ENCODE measurements around the gene CHAC1. TPM values are rescaled to one million over a fixed set of nuclear protein-coding genes. Genes with fewer than 3 reads are reported as not detected.

CHAC1 gene, protein sequence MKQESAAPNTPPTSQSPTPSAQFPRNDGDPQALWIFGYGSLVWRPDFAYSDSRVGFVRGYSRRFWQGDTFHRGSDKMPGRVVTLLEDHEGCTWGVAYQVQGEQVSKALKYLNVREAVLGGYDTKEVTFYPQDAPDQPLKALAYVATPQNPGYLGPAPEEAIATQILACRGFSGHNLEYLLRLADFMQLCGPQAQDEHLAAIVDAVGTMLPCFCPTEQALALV
- total RNA-seq (0.42 TPM), polyA plus RNA-seq (1.8 TPM)

GRCh38 chr15:40952901-40953712 is at the start of gene CHAC1:
Gene CHAC1, plus strand, starts transcription at chr15:40953471. Its CDS starts 113 bp downstream, at chr15:40953584.
- Histone ChIP-seq H3K36me3 (ENCODE audit: insufficient read depth) (no peaks in the 10 kb centered on the region), H3K27ac (ENCODE audit: low read depth) (no peak within 1 kb of the TSS), H3K4me1 (ENCODE audit: insufficient read depth) (no peaks in the 10 kb centered on the region), H3K4me3 (ENCODE audit: low read depth, low read length) (peak within 1 kb of the TSS; percentile 42)
- under 1% methylated on average over 72 of the region's 72 CpGs for WGBS
- peak; percentile 75 for DNase-seq (ENCODE audit: extremely low spot score)

DNA sequence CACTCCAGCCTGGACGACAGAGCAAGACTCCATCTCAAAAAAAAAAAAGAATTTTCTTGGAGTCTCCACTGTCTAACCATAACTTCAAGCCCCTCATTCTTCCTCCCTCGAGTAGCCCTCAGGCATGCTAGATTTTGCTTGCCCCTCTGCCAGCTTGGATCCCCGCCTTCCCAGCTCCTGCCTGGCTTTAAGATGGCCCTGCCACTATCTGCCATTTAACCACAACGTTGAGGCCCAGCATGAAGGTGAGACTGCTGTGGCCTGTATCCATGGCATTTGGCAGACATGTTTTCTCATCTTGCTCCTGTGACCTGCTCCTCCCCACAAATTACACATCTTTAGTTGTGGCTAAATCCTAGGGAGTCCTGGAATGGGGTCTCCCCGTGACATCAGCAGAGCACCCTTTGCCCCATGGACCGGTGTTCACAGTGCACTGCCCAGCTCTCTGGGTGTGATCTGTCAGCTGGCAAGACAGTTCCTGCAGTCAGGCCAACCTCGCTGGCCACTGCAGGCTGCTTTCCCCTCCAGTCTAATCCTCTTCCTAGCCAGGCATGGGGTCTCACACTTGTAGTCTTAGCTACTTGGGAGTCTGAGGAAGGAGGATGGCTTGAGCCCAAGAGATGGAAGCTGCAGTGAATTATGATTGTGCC is 48.6 kb upstream of the CHAC1 start:
- DNase-seq (ENCODE audit: extremely low spot score): no peak
- WGBS: 73% methylated on average over 7 of the region's 7 CpGs
- Histone ChIP-seq H3K4me1 (ENCODE audit: insufficient read depth) (no peaks in the 10 kb centered on the region), H3K4me3 (ENCODE audit: low read depth, low read length) (no peak overlapping the region), H3K27ac (ENCODE audit: low read depth) (no peak overlapping the region), H3K36me3 (ENCODE audit: insufficient read depth) (peaks cover 4% of the 10 kb centered on the region)

GRCh38 chr15:40906091-40906990 is 46.9 kb upstream of the CHAC1 start:
- 2% methylated on average over 36 of the region's 36 CpGs for WGBS
- no peak for DNase-seq (ENCODE audit: extremely low spot score)
- Histone ChIP-seq H3K4me3 (ENCODE audit: low read depth, low read length) (peak overlapping the region; percentile 41), H3K27ac (ENCODE audit: low read depth) (peak overlapping the region; percentile 92), H3K4me1 (ENCODE audit: insufficient read depth) (no peaks in the 10 kb centered on the region), H3K36me3 (ENCODE audit: insufficient read depth) (peaks cover 4% of the 10 kb centered on the region)

DNA sequence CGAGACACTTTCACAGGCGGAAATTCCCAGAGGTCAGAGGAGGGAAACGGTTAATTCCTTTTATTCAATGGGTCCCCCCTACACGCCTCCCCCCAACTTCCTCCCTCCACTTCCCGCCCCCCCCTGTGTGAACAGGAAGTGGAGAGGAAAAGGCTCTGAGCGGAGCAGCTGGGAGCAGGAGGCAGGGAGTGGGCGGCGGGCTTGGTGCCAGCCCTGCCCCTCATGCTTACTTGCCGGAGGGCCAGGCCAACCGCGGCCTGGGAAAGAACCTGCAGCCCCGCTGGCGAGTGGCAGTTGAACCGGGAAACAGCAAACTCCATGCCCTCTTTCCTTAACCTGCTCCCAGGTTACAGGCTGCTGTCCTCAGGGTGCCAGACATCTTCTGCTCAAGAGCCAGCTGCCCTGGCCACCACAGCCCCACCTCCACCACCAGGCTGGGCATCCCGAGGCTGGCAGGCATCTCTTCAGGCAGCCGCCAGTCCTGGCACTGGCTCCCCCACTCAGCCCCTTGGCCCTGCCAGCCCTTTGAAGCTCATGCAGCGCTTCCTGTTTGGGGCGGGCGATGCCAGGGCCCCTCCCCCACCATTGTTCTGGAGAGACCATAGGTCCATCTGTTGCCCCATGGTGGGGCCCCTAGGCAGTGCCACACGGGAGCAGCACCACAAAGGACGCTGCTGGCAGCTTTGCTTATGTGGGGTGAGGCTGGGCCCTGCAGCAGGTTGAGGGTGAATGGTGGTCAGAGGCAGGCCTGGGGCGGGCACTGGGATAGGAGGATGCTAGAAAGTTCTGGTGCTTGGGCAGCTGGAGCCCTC is 46.1 kb upstream of the CHAC1 start:
- no peak for DNase-seq (ENCODE audit: extremely low spot score)
- 30% methylated on average over 22 of the region's 22 CpGs for WGBS
- Histone ChIP-seq H3K27ac (ENCODE audit: low read depth) (peak overlapping the region; percentile 92), H3K4me3 (ENCODE audit: low read depth, low read length) (peak overlapping the region; percentile 41), H3K36me3 (ENCODE audit: insufficient read depth) (peaks cover 4% of the 10 kb centered on the region), H3K4me1 (ENCODE audit: insufficient read depth) (no peaks in the 10 kb centered on the region)

- Histone ChIP-seq H3K36me3 (ENCODE audit: insufficient read depth) (peaks cover under 1% of the 10 kb centered on the region), H3K4me3 (ENCODE audit: low read depth, low read length) (no peak overlapping the region), H3K27ac (ENCODE audit: low read depth) (no peak overlapping the region), H3K4me1 (ENCODE audit: insufficient read depth) (no peaks in the 10 kb centered on the region)
- no peak for DNase-seq (ENCODE audit: extremely low spot score)
- 89% methylated on average over 7 of the region's 7 CpGs for WGBS
These were observed 45.2 kb upstream of the CHAC1 start for GRCh38 chr15:40908095-40908494.

DNA sequence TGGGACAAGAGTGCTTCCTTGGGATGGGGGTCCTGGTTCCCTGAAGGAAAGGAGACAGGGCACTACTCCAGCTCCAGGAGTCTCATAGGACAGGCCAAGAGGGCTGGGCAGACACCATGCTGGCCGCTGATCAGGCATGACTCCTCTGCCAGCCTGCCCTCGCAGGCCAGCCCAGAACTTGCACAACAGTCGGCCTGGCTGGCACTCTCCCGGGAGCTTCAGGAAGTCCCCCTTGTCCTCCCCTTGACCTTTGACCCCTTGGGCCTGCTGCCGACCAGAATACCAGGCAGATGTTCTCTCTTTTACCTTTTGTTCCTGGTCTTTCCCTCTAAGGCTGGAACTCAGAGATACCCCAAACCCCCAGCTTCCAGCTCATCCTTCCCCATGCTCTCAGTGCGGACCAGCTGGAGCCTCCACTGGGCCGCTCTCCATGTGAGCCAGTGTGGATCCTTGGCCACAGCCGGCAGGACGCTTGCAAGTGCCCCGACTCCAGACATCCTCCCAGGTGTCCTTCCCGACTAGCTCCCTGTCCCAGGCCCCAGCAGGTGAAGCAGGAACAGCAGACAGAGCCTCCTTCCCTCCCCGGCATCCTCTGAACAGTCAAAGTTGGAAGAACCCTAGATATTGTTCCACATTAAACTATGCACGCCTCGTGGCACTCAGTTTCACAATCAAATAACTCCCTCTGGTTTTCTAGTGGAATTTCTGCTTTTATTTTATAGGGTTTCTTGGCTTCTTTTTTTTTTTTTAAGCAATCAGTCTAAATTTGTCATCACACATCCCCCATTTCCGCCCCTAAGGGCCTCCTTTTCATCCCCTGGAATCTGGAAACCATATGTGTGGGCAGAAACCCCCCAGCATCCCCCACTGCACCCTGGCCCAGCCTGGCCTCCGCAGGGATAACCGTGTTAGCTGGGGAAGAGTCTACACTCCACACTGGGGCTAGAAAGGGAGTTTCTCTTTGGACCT is 43.3 kb upstream of the CHAC1 start:
- no peak for DNase-seq (ENCODE audit: extremely low spot score)
- Histone ChIP-seq H3K4me1 (ENCODE audit: insufficient read depth) (no peaks in the 10 kb centered on the region), H3K36me3 (ENCODE audit: insufficient read depth) (no peaks in the 10 kb centered on the region), H3K4me3 (ENCODE audit: low read depth, low read length) (no peak overlapping the region), H3K27ac (ENCODE audit: low read depth) (no peak overlapping the region)
- WGBS: 69% methylated on average over 17 of the region's 17 CpGs

DNA sequence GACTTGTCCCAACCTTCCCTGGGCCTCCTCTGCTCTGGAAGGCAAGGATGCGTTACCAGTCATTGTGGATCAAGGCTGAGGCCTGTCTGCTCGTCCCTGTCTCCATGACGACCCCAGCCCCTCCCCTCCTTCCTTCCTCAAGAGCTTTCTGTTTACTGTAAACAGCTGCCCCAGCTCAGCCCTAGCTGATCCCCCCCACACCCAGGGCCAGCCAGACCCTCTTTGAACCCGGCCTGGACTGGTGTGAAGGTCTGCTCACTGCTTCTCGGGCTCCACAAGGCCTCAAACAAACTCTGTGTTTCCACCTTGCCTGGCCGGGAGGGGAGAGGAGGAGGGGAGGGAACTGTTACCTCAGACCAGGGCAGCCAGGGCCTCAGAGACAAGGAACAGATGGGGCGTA is 42.1 kb upstream of the CHAC1 start:
- H3K4me1 ChIP-seq (ENCODE audit: insufficient read depth): no peaks in the 10 kb centered on the region
- no peak overlapping the region for H3K27ac ChIP-seq (ENCODE audit: low read depth)
- H3K4me3 ChIP-seq (ENCODE audit: low read depth, low read length): no peak overlapping the region
- WGBS: 50% methylated on average over 7 of the region's 7 CpGs
- DNase-seq (ENCODE audit: extremely low spot score): no peak
- H3K36me3 ChIP-seq (ENCODE audit: insufficient read depth): no peaks in the 10 kb centered on the region

- Histone ChIP-seq H3K4me1 (ENCODE audit: insufficient read depth) (no peaks in the 10 kb centered on the region), H3K4me3 (ENCODE audit: low read depth, low read length) (no peak overlapping the region), H3K27ac (ENCODE audit: low read depth) (no peak overlapping the region), H3K36me3 (ENCODE audit: insufficient read depth) (no peaks in the 10 kb centered on the region)
- no peak for DNase-seq (ENCODE audit: extremely low spot score)
- WGBS: 90% methylated on average over 2 of the region's 2 CpGs
These were observed 41.6 kb upstream of the CHAC1 start for GRCh38 chr15:40911693-40912092.

GRCh38 chr15:40912478-40912877 is 40.8 kb upstream of the CHAC1 start:
- H3K27ac ChIP-seq (ENCODE audit: low read depth): no peak overlapping the region
- WGBS: 83% methylated on average over 6 of the region's 6 CpGs
- H3K4me1 ChIP-seq (ENCODE audit: insufficient read depth): no peaks in the 10 kb centered on the region

GRCh38 chr15:40914013-40914412 is 39.3 kb upstream of the CHAC1 start:
- WGBS: 97% methylated on average over 12 of the region's 12 CpGs
- Histone ChIP-seq H3K4me3 (ENCODE audit: low read depth, low read length) (no peak overlapping the region), H3K4me1 (ENCODE audit: insufficient read depth) (no peaks in the 10 kb centered on the region), H3K27ac (ENCODE audit: low read depth) (no peak overlapping the region), H3K36me3 (ENCODE audit: insufficient read depth) (no peaks in the 10 kb centered on the region)
- DNase-seq (ENCODE audit: extremely low spot score): no peak

More at GRCh38 chr15:40912478-40912877, 40.8 kb upstream of the CHAC1 start:
- Histone ChIP-seq H3K4me3 (ENCODE audit: low read depth, low read length) (no peak overlapping the region), H3K36me3 (ENCODE audit: insufficient read depth) (no peaks in the 10 kb centered on the region)
- DNase-seq (ENCODE audit: extremely low spot score): no peak

GRCh38 chr15:40914486-40914885 is 38.8 kb upstream of the CHAC1 start:
- 88% methylated on average over 8 of the region's 8 CpGs for WGBS
- DNase-seq (ENCODE audit: extremely low spot score): no peak

More at GRCh38 chr15:40914486-40914885, 38.8 kb upstream of the CHAC1 start:
- no peaks in the 10 kb centered on the region for H3K4me1 ChIP-seq (ENCODE audit: insufficient read depth)
- no peak overlapping the region for H3K4me3 ChIP-seq (ENCODE audit: low read depth, low read length)
- no peak overlapping the region for H3K27ac ChIP-seq (ENCODE audit: low read depth)
- H3K36me3 ChIP-seq (ENCODE audit: insufficient read depth): no peaks in the 10 kb centered on the region
